ENCODE data around the gene DGKG. TPM values are rescaled to one million over a fixed set of nuclear protein-coding genes. Genes with fewer than 3 reads are reported as not detected.

The DGKG gene
- total RNA-seq, 1 donor from 2014 or later = 3.9 TPM

- POLR2A ChIA-PET = interaction anchor here (1.5 to 2.1 kb wide), 3 partner anchors 274 to 282 kb away, joined by 4 to 5 read pairs (median 5); no protein-coding TSS in a partner anchor
- Mint-ChIP-seq H3K36me3 (ENCODE audit: low read depth) (peaks cover 1% of the 10 kb centered on the region), H3K27me3 (no peaks in the 10 kb centered on the region), H3K27ac (no peak overlapping the region), H3K9me3 (no peaks in the 10 kb centered on the region), H3K4me3 (no peak overlapping the region), H3K4me1 (peaks cover 48% of the 10 kb centered on the region)
- no peak for TF ChIP-seq CTCF (IDR thresholded peaks at IDR 0.05)
- ATAC-seq (ENCODE audit: low read depth) (no peak), DNase-seq (no peak)
- intact Hi-C loops (cut with micrococcal nuclease) = loop anchor here (1.0 to 10.0 kb wide), 5 partner anchors 78 to 566 kb away; partner anchors contain the start of gene EIF4A2
- CTCF ChIA-PET = interaction anchor here (0.6 to 14.5 kb wide), 14 partner anchors 9 to 358 kb away, joined by 3 to 346 read pairs (median 4); partner anchors contain the start of genes CRYGS and DGKG
Measured at GRCh38 chr3:186258968-186259367, 103.1 kb downstream of the DGKG start.

- Mint-ChIP-seq H3K4me1 (peaks cover 59% of the 10 kb centered on the region), H3K4me3 (no peak overlapping the region), H3K27me3 (no peaks in the 10 kb centered on the region), H3K9me3 (no peaks in the 10 kb centered on the region), H3K27ac (no peak overlapping the region), H3K36me3 (ENCODE audit: low read depth) (peaks cover 1% of the 10 kb centered on the region)
- POLR2A ChIA-PET = interaction anchor here (2.1 kb wide), 1 partner anchor 283 kb away, joined by 5 read pairs; no protein-coding TSS in a partner anchor
- intact Hi-C loops (cut with micrococcal nuclease) = loop anchor here (5.0 to 10.0 kb wide), 3 partner anchors 79 to 567 kb away; partner anchors contain the start of gene EIF4A2
- no peak for ATAC-seq (ENCODE audit: low read depth)
- no peak for DNase-seq
- CTCF ChIA-PET = interaction anchor here (0.8 to 14.5 kb wide), 6 partner anchors 16 to 360 kb away, joined by 3 to 346 read pairs (median 4); partner anchors contain the start of gene DGKG
- no peak for TF ChIP-seq CTCF (IDR thresholded peaks at IDR 0.05)
Measured at GRCh38 chr3:186257866-186258265, 104.2 kb downstream of the DGKG start.

- H3K27ac Mint-ChIP-seq = peak overlapping the region; percentile 83
- peak overlapping the region; percentile 75 for H3K4me3 Mint-ChIP-seq
Measured at GRCh38 chr3:186255703-186256331, 106.2 kb downstream of the DGKG start.

GRCh38 chr3:186254676-186255650, 107.1 kb downstream of the DGKG start:
- intact Hi-C loops (cut with micrococcal nuclease) = loop anchor here (1.0 to 10.0 kb wide), 11 partner anchors 70 to 570 kb away; partner anchors contain the start of genes DNAJB11, EIF4A2, ETV5 and TRA2B
- POLR2A ChIA-PET = interaction anchor here (0.5 to 3.8 kb wide), 14 partner anchors 11 to 317 kb away, joined by 3 to 24 read pairs (median 5); partner anchors contain the start of genes DNAJB11, ETV5, TBCCD1 and TRA2B
- Mint-ChIP-seq H3K27ac (peak overlapping the region; percentile 83), H3K9me3 (no peaks in the 10 kb centered on the region), H3K4me1 (peaks cover 63% of the 10 kb centered on the region), H3K27me3 (no peaks in the 10 kb centered on the region), H3K4me3 (peak overlapping the region; percentile 75), H3K36me3 (ENCODE audit: low read depth) (peaks cover 1% of the 10 kb centered on the region)
- DNase-seq = peak; percentile 44
- ATAC-seq (ENCODE audit: low read depth) = peak; percentile 57
- no peak for TF ChIP-seq CTCF (IDR thresholded peaks at IDR 0.05)
- CTCF ChIA-PET = interaction anchor here (0.6 to 14.5 kb wide), 10 partner anchors 12 to 362 kb away, joined by 3 to 346 read pairs (median 4); partner anchors contain the start of gene TBCCD1

More at GRCh38 chr3:186255703-186256331, 106.2 kb downstream of the DGKG start:
- no peak for TF ChIP-seq CTCF (IDR thresholded peaks at IDR 0.05)
- Mint-ChIP-seq H3K4me1 (peaks cover 66% of the 10 kb centered on the region), H3K27me3 (no peaks in the 10 kb centered on the region), H3K9me3 (no peaks in the 10 kb centered on the region), H3K36me3 (ENCODE audit: low read depth) (peaks cover 1% of the 10 kb centered on the region)
- intact Hi-C loops (cut with micrococcal nuclease) = loop anchor here (1.0 to 10.0 kb wide), 12 partner anchors 71 to 569 kb away; partner anchors contain the start of genes DNAJB11, EIF4A2, ETV5 and TRA2B
- peak; percentile 65 for ATAC-seq (ENCODE audit: low read depth)
- ChIA-PET POLR2A (interaction anchor here (0.7 to 3.8 kb wide), 8 partner anchors 147 to 319 kb away, joined by 3 to 24 read pairs (median 10); partner anchors contain the start of genes DNAJB11, ETV5, TBCCD1 and TRA2B), CTCF (interaction anchor here (0.7 to 14.5 kb wide), 9 partner anchors 13 to 361 kb away, joined by 3 to 346 read pairs (median 4); partner anchors contain the start of gene TBCCD1)
- DNase-seq = peak; percentile 64

Measured in activated B cell treated with CpG ODN at 0.5 μM for 24 hours (primary cell).